ENCODE data around the gene ZFR.
"Not testable (repeated sequence)": the region's sequence is repeated elsewhere in the genome, so short reads cannot be mapped to it uniquely, and the experiment has no call there.

ZFR gene

DNA sequence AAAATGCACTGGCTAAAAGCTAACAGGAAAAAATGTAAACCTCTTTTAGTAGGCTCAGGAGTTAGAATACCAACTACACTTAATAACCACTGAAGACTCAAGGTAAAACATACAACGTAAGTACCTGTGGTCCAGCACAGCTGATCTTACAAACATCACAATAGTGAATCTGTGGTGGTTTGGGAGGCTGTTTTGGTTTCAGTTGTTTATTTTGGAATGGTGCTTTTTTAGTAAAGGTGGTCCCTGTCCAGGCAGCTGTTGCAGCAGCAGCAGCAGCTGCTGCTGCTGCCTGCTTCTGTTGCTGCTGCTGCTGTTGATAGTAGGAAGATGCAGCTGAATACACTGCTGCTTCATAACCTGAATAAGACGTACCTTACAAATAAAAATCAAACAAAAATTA is 37.9 kb downstream of the ZFR start:
- no peak for DNase-seq (ENCODE audit: low spot score)

DNA sequence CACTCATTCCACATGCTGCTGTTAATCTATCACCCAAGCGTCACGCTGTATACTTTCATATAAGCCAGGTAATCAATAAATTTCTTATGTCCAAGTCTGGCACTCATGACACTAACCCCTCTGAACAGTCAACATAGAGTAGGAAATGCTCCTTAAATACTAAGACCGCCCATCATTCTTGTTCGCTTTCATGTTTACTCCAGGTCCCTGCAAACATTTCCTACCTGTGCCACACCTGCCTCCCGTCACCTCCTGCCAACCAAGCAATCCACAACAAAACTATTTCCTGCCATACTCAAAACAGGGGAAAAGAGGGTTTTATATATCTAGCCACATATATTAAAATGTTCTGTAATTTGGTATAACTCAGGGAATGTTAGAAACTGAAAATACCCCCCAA is 39.0 kb downstream of the ZFR start:
- DNase-seq (ENCODE audit: low spot score), result no peak

DNA sequence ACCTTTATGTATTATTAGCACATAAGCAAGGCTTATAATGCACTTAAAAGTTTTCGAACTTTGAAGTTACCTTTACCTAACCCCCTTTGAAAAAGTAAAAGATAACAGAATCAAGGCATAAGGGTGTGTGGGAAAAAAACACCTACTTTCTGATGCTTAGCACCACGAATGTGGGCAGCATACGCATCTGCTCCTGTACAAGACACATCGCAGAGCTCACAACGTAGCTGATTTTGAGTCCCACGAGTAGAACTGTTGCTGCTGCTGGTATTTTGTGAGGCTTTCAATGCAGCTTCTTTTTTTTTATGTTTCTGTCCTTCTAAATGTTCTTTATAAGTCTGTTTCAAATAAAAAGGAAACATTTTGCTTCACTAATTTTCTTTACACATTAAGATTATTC is 40.8 kb downstream of the ZFR start:
- no peak for DNase-seq (ENCODE audit: low spot score)

DNA sequence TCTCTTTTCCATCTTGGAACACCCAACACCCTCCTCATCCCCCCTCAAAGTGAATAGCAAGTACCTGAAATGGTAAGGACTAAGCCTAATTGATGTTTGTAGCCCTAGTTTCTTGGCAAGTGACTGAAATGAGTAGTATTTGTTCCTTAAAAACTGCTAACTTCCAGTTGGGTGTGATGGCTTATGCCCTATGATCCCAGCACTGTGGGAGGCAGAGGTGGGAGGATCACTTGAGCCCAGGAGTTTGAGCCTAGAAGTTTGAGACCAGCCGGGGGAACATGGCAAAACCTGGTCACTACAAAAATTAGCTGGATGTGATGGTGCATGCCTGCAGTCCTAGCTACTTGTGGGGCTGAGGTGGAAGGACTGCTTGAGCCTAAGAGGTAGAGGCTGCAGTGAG is 44.1 kb downstream of the ZFR start:
- no peak for DNase-seq (ENCODE audit: low spot score)

DNA sequence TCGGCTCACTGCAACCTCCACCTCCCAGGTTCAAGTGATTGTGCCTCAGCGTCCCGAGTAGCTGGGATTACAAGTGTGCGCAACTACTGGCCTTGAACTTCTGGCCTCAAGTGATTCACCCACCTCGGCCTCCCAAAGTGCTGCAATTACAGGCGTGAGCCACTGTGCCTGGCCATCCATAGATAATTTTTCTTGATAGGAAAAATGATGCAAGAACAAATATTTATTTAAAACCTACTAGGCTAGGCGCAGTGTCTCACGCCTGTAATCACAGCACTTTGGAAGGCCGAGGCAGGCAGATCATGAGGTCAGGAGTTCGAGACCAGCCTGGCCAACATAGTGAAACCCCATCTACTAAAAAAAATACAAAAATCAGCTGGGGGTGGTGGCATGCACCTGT is 45.8 kb downstream of the ZFR start:
- DNase-seq (ENCODE audit: low spot score), result not testable (repeated sequence)

DNA sequence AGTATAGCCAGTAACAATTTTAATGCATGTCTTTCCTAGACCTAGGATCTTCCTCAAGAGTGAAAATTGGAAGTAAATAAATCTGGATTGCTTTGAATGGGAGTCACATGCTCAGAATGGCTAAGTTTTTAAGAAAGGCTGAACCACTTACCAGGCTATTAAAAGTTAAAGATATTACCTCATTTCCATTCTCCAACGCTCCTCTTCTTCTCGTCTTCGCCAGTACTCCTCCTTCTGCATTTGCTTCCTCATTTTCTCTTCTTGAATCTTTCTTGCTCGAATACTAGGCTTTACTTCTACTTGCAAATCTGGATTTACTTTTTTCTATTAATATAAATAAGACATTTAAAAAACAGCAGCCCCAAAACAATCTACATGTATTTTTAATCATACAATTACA is 49.6 kb downstream of the ZFR start:
- DNase-seq (ENCODE audit: low spot score), result no peak

DNA sequence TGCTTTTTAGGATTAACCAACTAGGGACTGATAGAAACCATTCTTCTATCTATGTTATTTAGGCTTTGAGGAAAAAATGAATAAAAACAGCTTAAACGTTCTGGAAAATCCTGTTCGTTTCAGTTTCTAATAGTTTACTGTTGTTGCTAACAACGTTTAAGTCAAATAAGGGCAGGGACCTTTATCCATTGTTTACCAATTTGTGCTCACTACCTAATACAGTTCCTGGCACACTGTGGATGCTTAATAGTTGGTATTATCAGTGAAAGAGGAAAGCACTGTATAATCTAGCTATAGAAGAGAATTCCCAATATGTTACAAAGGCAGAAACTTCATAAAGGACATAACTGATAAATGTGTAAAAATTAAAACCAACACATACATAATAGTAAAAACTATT is 52.5 kb downstream of the ZFR start:
- no peak for DNase-seq (ENCODE audit: low spot score)

DNA sequence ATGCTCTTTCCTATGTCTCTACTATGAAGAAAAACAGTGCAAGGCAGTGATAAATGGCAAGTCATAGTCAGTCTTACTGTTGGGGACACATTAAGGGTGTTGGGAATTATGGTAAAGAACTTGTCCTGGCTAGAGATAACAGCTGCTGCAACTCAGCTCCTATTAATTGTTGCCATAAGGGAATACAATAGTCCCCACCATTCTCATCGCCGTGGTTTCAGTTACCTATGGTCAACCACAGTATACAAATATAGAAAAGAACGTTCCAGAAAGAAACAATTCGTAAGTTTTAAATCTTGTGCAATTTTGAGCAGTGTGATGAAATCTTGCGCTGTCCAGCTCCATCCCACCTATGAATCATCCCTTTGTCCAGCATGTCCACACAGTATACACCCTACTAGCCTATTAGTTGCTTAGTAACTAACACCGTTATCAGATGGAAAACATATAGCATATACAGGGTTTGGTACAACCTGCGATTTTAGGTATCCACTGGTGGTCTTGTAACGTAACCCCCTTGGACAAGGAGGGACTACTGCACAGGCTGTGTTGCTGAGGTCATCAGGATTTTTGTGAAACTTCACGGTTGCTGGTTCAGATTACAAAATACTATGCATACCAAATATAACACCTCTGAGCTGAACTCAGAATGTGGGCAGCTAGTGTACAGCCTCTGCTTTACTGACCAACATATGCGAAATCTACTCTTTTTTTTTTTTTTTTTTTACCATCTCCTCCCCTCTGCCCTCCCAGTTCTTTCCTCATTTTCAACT is 53.5 kb downstream of the ZFR start:
- no peak for DNase-seq (ENCODE audit: low spot score)

DNA sequence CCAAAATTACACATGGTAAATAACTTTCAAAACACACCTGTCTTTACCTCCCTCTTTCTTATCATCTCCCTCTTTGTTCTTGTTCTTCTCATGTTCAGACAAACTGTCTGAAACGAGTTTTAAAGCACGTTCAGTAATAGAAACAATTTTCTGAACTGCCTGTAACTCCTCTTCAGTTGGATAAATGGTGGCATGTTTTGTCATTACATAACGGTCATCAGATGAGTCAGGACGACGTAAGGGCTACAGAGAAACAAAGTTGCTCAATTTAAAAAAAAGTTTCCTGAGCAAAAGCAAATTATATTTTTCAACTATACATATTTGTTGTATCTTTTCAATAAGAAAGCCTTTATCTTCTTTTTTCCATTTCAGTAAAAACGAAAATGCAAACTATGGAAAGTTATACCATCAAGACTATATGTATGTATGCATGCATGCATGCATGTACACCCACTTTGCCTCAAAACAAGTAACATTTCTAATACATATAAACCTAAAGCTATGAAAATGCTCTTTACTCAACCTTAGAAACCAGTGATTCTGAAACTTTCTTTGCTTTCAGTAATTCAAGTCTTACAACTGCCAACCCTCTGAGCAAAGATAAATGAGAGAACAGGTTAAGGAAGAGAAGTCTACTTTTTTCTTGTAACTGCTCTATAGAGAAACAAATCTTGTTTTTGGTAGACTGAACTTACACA is 56.0 kb downstream of the ZFR start:
- DNase-seq (ENCODE audit: low spot score), result no peak

DNA sequence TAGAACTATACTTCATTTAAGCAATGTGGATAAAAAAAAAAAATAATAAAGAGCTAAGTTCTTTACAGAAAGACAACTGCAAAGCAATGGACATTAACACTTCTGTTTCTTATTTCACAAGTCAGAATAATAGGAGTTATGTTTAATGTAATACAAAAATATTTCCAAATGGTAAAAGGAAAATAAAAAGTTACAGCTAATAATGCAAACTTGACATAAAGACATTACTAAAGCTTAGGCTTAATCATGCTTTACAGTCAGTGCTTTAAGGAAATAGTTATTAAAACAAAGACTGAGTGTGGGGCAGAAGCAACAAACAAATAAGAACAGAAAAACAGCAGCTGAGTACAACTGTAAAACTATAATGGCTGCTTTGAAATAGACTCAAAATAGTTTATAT is 56.7 kb downstream of the ZFR start:
- DNase-seq (ENCODE audit: low spot score), result no peak

DNA sequence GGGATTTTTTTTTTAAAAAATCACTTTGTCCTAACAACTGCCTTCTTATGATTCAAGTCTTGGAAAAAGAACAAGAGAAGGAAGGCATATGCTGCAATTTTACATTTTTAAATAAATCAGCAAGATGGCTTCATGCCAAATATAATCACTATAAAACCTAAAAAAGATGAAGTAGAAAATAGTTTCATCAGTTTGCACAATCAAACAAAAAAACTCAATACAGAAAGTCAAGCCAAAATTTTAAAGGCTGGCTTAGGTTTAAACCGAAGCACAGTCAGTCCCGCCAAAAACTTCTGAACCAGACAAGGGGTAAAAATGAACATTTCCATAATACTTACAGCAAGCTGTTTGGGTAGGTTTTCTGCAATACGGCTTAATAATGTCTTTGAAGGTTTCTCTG is 57.3 kb downstream of the ZFR start:
- no peak for DNase-seq (ENCODE audit: low spot score)

DNA sequence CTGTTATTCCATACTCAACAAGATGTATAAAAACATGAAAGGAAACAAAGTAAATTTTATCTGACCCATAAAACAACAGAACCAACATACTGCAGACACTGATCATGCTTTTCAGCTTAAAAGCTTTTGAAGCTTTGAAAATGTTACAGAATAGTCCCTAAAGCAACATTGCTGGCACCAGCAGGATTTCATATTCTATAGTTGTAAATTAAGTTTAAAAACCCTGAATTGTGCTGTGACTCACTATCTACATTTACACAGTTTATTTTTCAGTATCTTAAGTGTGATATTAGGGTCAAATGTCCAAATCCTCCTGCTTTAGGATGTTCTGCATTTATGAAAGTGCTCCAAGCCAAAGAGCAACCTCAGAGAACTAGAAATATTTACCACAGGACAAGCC is 59.9 kb downstream of the ZFR start:
- no peak for DNase-seq (ENCODE audit: low spot score)

DNA sequence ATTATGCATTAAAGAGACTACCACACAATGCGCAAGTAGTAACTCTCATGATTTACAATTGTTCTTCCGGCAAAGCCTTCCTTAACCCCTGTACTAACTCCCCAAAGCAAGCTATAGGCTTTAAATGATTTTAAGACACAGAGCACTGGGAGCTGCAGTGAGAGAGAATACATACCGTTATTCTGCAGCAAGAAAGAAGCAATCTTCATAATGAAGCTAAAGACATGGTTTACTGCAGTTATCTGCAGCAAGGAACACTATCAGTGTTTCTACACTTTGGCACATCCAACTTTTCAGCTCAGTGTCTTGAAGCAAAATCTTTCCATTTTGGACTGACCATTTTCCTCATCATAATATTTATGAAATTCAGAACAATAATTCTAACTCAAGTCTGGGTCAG is 61.0 kb downstream of the ZFR start:
- DNase-seq (ENCODE audit: low spot score), result no peak

DNA sequence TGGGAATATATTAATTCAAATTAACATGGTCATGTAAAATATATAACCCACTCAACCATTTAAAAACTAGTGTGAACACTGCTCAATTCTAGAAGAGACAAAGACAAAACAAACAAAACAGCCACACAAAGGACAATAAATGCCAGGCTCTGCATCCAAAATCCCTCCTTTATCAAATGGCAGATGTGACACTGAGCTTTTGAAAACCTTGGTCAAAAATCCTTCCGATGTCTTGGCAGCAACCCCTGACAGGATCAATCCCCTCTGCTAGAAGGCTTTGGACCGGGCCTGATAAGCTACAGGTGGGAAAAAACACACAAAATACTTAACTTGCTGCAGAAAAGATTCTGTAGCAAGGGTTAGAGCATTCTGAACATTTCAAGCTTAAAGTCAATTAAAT is 61.5 kb downstream of the ZFR start:
- DNase-seq (ENCODE audit: low spot score), result no peak

DNA sequence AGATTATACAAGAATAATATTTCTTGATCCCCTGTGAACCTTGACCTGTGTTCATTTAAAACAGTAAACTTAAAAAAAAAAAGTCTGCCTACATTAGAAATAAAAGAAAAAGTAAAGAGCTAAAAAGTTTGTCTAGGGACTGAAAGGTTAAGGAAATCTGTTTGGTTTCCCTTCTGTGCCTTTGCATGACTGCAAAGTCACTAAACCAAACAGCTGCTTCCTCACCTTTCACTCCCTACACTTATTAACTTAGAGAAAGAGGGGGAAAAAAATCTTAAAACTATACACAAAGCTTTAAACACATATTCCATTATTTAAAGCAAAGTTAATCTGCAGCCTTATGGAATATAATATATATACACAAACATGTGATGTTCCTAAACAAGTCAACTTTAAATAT is 65.1 kb downstream of the ZFR start:
- no peak for DNase-seq (ENCODE audit: low spot score)

DNA sequence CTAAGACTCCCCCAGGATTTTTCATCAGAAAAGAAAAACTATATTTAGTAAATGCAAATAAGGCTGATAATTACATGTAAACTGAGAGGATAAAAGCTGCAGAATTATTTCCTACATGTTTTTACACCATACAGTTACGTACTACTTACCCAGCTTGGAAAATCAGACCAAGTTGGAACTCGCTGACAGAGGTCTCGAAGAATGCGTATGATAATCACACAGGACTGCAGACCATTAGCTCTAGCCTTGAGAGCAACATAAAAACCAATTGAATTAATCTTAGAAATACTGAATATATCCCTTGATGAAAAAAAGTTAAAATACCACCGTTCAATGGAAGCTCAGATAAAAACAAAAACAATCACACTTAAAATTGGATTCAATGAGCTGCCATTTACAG is 65.6 kb downstream of the ZFR start:
- DNase-seq (ENCODE audit: low spot score), result no peak

DNA sequence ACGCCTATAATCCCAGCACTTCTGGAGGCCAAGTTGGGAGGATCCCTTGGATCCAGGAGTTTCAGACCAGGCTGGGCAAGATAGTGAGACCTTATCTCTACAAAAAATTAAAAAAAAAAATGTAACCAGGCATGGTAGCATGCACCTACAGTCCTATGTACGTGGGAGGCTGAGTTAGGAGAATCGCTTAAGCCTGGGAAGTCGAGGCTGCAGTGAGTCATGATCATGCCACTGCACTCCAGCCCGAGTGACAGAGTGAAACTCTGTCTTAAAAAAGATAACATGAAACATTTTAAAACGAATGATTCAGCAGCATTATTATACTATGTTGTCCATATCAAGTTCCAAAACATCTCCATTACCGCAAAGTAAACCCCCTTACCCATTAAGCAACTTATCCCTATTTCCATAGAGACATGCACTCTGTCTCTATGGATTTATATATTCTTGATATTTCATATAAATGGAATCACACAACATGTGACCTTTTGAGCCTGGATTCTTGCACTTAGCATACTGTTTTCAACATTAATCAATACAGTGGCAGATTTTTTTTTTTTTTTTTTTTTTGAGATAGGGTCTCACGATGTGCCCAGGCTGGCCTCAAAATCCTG is 74.9 kb downstream of the ZFR start:
- DNase-seq (ENCODE audit: low spot score), result no peak

DNA sequence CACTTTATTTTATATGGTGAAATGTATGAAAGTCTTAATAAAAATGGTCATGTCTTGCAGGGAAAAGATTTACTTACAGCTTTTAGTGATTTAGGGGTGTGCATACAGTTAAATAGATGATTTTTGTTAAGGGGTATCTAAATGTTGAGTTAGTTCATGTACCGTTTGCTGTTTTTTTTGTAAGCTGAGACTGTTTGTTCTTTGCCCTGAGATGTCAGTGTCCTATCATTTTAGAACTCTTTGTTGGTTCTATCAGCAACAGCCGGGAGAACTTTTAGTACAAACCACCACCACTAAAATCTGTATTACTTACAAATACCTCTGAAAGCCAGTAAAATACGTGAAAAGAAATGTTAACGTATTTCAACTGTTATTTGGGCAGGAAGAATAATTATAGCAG is 75.5 kb downstream of the ZFR start:
- no peak for DNase-seq (ENCODE audit: low spot score)

DNA sequence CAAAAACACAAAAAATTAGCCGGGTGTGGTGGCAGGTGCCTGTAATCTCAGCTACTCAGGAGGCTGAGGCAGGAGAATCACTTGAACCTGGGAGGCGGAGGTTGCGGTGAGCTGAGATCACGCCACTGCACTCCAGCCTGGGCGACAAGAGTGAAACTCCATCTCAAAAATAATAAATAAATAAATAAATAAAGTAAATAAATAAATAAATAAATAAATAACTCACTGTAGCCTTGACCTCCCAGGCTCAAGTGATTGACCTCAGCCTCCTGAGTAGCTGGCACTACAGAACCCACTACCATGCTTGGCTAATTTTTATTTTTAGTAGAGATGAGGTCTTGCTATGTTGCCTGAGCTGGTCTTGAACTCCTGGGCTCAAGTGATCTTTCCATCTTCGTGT is 77.3 kb downstream of the ZFR start:
- not testable (repeated sequence) for DNase-seq (ENCODE audit: low spot score)

DNA sequence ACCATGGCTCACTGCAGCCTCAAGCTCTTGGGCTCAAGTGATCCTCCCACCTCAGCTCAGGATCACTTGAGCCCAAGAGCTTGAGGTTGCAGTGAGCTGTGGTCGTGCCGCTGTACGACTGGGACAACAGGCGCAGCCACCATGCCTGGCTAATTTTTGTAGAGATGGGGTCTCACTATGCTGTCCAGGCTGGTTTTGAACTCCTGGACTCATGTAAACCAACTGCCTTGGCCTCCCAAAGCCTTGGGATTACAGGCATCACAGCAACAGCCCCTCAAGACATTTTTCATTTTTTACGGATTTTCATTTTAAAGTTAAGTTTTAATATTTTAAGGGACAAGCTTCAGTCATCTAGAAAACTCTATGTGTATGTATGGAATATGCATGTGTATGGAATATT is 78.9 kb downstream of the ZFR start:
- DNase-seq (ENCODE audit: low spot score), result no peak

DNA sequence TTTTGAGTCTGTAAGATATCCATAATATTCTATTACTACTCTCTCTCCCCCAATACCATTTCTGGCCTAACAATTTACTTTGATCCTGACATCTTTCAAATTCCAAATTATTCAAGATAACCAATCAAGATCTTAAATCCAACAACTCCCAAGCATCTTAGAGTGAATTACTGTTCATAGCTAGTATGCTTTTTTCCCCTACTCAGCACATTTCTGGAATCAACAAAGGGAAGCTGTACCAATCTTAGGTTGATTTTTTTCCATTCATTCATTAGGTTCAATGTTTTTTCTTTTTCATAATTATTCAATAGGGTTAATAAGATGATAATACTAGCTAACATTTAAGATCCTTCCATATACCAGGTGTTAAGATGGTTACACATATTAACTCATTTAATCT is 81.5 kb downstream of the ZFR start:
- no peak for DNase-seq (ENCODE audit: low spot score)

DNA sequence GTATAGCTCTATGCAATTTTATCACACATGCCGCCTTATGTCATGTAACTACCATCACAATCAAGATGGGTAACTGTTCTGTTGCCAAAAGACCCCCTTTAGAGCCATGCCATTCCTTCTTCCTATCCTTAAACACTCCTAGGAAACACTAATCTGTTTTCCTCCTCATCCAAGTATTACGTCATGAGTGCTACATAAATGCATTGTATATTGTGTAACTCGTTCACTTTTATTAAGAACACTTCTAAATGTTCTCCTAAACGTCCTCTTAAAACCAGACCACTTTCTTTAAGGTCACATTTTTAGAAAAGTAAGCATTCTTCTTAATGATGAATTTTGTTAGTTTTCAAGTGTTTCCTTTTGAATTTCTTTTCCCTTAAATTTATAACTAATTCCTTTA is 82.0 kb downstream of the ZFR start:
- no peak for DNase-seq (ENCODE audit: low spot score)

DNA sequence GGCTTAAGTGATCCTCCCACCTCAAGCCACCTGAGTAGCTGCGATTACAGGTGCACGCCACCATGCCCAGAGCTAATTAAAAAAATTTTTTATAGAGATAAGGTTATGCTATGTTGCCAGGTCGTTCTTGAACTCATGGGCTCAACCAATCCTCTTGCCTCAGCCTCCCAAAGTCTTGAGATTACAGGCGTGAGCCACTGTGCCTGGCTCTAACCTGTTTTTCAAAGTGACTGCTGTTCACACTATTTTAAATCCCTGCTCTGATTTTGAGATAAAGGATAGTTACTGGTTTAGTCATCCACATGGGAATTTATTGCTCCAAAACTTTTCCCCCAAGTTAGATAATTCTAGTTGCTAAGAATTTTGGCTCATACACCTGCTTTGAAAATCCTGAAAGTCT is 83.6 kb downstream of the ZFR start:
- DNase-seq (ENCODE audit: low spot score), result no peak

DNA sequence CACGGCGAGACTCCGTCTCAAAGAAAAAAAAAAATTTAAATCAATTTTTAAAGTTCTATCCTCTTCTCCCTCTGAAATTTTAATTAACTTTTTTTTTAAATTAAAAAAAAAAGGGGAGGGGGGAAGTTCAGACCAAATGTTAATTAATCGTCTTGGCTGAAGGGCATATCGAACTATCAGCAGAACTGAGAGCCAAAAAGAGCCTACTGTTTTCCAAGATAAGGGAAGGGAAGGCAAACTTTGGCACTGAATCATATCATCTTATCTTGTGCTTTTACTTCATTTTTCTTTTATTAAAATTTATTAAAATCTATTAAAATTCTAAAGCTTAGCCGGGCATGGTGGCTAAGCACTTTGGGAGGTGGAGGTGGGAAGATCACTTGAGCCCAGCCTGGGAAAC is 85.9 kb downstream of the ZFR start:
- no peak for DNase-seq (ENCODE audit: low spot score)
